GM12878 (cell line): ENCODE results near the gene GPR108.

Experiments used
- POLR2A ChIP-seq: IDR thresholded peaks from 2 replicates; pipeline ENCODE4 v1.6.1; 2011; ENCODE audit warnings: low read depth, mild to moderate bottlenecking, low read length
- YY1 ChIP-seq: IDR thresholded peaks from 2 replicates; pipeline ENCODE4 v1.6.1; 2011; ENCODE audit warnings: low read depth, mild to moderate bottlenecking, low read length
- ZSCAN29 ChIP-seq: fragments of 450-650 bp; IDR thresholded peaks from 2 replicates; pipeline ENCODE4 v1.6.1; 2017; ENCODE audit warnings: mild to moderate bottlenecking, moderate library complexity
- TF ChIP-seq, protein P1 (sequence below), 3 experiments: IDR thresholded peaks in 2 of 3; conservative IDR thresholded peaks in 1 of 3; 2 replicates each; pipeline ENCODE4 v1.5.1; 2011; ENCODE audit warnings: low read depth in 3 of 3, low read length in 3 of 3, mild to moderate bottlenecking in 3 of 3, control low read depth in 2 of 3, moderate library complexity in 2 of 3, inconsistent platforms in 1 of 3, mixed read lengths in 1 of 3; ENCODE audit not compliant: control insufficient read depth in 2 of 3, insufficient read depth in 1 of 3; ENCODE audit errors: extremely low read depth in 1 of 3
- TF ChIP-seq, protein P2 (sequence below): IDR thresholded peaks from 2 replicates; pipeline ENCODE4 v1.6.1; 2011; ENCODE audit warnings: low read depth, low read length, improper control_type of control experiment, borderline replicate concordance

DNA sequence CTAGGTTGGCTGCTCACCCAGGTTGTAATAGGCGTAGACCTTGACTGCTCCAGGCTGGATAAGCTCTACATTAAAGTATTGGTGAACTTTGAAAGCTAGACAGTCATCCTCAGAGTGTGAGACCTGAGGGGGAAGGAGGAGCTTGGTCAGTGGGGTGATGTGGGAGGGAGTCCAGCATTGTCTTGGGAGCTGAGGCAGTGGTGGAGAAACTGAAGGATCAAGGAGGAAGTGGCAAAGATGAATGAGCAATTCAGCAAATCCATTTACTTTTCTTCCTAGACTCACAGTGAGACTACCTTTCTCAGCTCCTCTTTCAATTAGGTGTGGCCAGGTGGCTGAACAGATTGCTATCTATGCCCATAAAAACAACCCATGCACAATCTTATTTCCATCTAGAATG is 57.2 kb downstream of the GPR108 start:
- TF ChIP-seq POLR2A (no peak), YY1 (no peak), ZSCAN29 (no peak)
- TF ChIP-seq, protein P1, sequence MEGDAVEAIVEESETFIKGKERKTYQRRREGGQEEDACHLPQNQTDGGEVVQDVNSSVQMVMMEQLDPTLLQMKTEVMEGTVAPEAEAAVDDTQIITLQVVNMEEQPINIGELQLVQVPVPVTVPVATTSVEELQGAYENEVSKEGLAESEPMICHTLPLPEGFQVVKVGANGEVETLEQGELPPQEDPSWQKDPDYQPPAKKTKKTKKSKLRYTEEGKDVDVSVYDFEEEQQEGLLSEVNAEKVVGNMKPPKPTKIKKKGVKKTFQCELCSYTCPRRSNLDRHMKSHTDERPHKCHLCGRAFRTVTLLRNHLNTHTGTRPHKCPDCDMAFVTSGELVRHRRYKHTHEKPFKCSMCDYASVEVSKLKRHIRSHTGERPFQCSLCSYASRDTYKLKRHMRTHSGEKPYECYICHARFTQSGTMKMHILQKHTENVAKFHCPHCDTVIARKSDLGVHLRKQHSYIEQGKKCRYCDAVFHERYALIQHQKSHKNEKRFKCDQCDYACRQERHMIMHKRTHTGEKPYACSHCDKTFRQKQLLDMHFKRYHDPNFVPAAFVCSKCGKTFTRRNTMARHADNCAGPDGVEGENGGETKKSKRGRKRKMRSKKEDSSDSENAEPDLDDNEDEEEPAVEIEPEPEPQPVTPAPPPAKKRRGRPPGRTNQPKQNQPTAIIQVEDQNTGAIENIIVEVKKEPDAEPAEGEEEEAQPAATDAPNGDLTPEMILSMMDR (IDR thresholded peaks at IDR 0.05 in 2 of 3, conservative IDR thresholded peaks at IDR 0.05 in 1 of 3; ENCODE audit: control insufficient read depth in 2 of 3, extremely low read depth in 1 of 3, insufficient read depth in 1 of 3, low read depth in 3 of 3, low read length in 3 of 3) = no peak
- TF ChIP-seq, protein P2, sequence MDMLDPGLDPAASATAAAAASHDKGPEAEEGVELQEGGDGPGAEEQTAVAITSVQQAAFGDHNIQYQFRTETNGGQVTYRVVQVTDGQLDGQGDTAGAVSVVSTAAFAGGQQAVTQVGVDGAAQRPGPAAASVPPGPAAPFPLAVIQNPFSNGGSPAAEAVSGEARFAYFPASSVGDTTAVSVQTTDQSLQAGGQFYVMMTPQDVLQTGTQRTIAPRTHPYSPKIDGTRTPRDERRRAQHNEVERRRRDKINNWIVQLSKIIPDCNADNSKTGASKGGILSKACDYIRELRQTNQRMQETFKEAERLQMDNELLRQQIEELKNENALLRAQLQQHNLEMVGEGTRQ = no peak
